HG02588 (cell line): ENCODE results near the gene KBTBD3.

Experiments
- ATAC-seq: cut with Tn5 transposase; IDR thresholded peaks from one replicate; pipeline ENCODE4 v1.9.1; 2021; ENCODE audit warnings: mild to moderate bottlenecking, moderate library complexity; ENCODE audit not compliant: unreplicated experiment

The KBTBD3 gene

GRCh38 chr11:106076919-106077608, at the start of gene KBTBD3:
KBTBD3 (minus strand) TSS chr11:106077347; CDS start chr11:106059097, 18,250 bp downstream.
- peak; percentile 95 for ATAC-seq

- no peak for ATAC-seq
These were observed 44.6 kb upstream of the KBTBD3 start for GRCh38 chr11:106121570-106122320.

GRCh38 chr11:106105986-106106385, 28.8 kb upstream of the KBTBD3 start:
- no peak for ATAC-seq

GRCh38 chr11:106101819-106102218, 24.7 kb upstream of the KBTBD3 start:
- ATAC-seq: no peak

- ATAC-seq: no peak
These were observed 24.2 kb upstream of the KBTBD3 start for GRCh38 chr11:106101370-106101769.

- no peak for ATAC-seq
These were observed 21.9 kb upstream of the KBTBD3 start for GRCh38 chr11:106098893-106099553.

- no peak for ATAC-seq
These were observed 15.3 kb upstream of the KBTBD3 start for GRCh38 chr11:106092446-106092845.

- ATAC-seq: peak; percentile 99
These were observed 14.5 kb upstream of the KBTBD3 start for GRCh38 chr11:106091480-106092123.

GRCh38 chr11:106088896-106089295, 11.7 kb upstream of the KBTBD3 start:
- no peak for ATAC-seq

GRCh38 chr11:106087815-106088435, 10.8 kb upstream of the KBTBD3 start:
- ATAC-seq: peak; percentile 24

GRCh38 chr11:106086850-106087249, 9.7 kb upstream of the KBTBD3 start:
- no peak for ATAC-seq

GRCh38 chr11:106086135-106086534, 9.0 kb upstream of the KBTBD3 start:
- no peak for ATAC-seq

- no peak for ATAC-seq
These were observed 4.9 kb upstream of the KBTBD3 start for GRCh38 chr11:106082096-106082495.

GRCh38 chr11:106077609-106078455, 685 bp upstream of the KBTBD3 start, which contains the start of gene AASDHPPT:
AASDHPPT (plus strand) TSS chr11:106077662; CDS start chr11:106077711, 49 bp downstream.
- peak; percentile 15 for ATAC-seq

- no peak for ATAC-seq
These were observed 802 bp downstream of the KBTBD3 start for GRCh38 chr11:106076171-106076918.

GRCh38 chr11:106072804-106073203, 4.3 kb downstream of the KBTBD3 start:
- no peak for ATAC-seq

GRCh38 chr11:106070606-106071005, 6.5 kb downstream of the KBTBD3 start:
- no peak for ATAC-seq

GRCh38 chr11:106063009-106063408, 14.1 kb downstream of the KBTBD3 start:
- no peak for ATAC-seq
